Neural cell (in vitro differentiated cells): ENCODE results near the gene LATS2.

Experiments
- CTCF ChIP-seq: fragments of 450-650 bp; IDR thresholded peaks from 2 replicates; pipeline ENCODE4 v1.5.1; 2014; ENCODE audit warnings: antibody characterized with exemption, mild to moderate bottlenecking, moderate library complexity; ENCODE audit not compliant: poor library complexity, severe bottlenecking
- EP300 ChIP-seq: fragments of 450-650 bp; conservative IDR thresholded peaks from 2 replicates; pipeline ENCODE4 v1.6.1; 2014; ENCODE audit warnings: antibody characterized with exemption, mild to moderate bottlenecking, moderate library complexity; ENCODE audit not compliant: poor library complexity, severe bottlenecking
- EZH2 ChIP-seq: fragments of 200-600, 300-800 bp; shearing (Covaris generic), sonication (generic); IDR thresholded peaks from 2 replicates; pipeline ENCODE4 v1.6.1; 2014; ENCODE audit warnings: antibody characterized with exemption, low read length, borderline replicate concordance, mild to moderate bottlenecking; ENCODE audit not compliant: insufficient read depth, poor library complexity, severe bottlenecking
- MXI1 ChIP-seq: fragments of 450-650 bp; conservative IDR thresholded peaks from 2 replicates; pipeline ENCODE4 v1.6.1; 2014; ENCODE audit warnings: antibody characterized with exemption, mild to moderate bottlenecking; ENCODE audit not compliant: poor library complexity, severe bottlenecking
- POLR2AphosphoS5 ChIP-seq: IDR thresholded peaks from 2 replicates; pipeline ENCODE4 v1.6.1; 2012
- RAD21 ChIP-seq: fragments of 450-650 bp; conservative IDR thresholded peaks from 2 replicates; pipeline ENCODE4 v1.6.1; 2014; ENCODE audit warnings: antibody characterized with exemption, mild to moderate bottlenecking, moderate library complexity
- TAF1 ChIP-seq: IDR thresholded peaks from 2 replicates; pipeline ENCODE4 v1.6.1; 2012; ENCODE audit warnings: low read depth

GRCh38 chr13:21048901-21049698 lies 12.3 kb downstream of the LATS2 start:
- no peak for TF ChIP-seq CTCF
- TF ChIP-seq POLR2AphosphoS5, result no peak
- TF ChIP-seq EZH2, result no peak
- TF ChIP-seq RAD21, result no peak
- TF ChIP-seq MXI1, result no peak
- no peak for TF ChIP-seq EP300
- no peak for TF ChIP-seq TAF1
